G401 (cell line): ENCODE data around the gene TADA2B. TPM values are rescaled to one million over a fixed set of nuclear protein-coding genes. Genes with fewer than 3 reads are reported as not detected.
"Not testable (repeated sequence)": the region's sequence is repeated elsewhere in the genome, so short reads cannot be mapped to it uniquely, and the experiment has no call there.

Experiments used
- DNase-seq: peaks from one replicate; pipeline ENCODE4 v3.0.0-alpha.2; 2015; ENCODE audit warnings: low spot score
- in situ Hi-C: cut with HindIII; loops from 2 replicates; pipeline ENCODE4 v1.10.0; 2016; ENCODE audit warnings: low sequenced_read_pairs, mixed read lengths
- total RNA-seq: library from RNA; depleted of rRNA; stranded (reverse); fragments of >200 nt; shearing (Covaris generic); gene quantifications from 2 replicates; pipeline ENCODE4 v1.2.3, GENCODE V29; 2014; rRNA removed

TADA2B gene
- total RNA-seq, 1 experiment from 2014 or later: 19.6 TPM

- DNase-seq: peak; percentile 82
- in situ Hi-C loops: no loop called here
These were observed 58.7 kb downstream of the TADA2B start for GRCh38 chr4:7101692-7102515.

- in situ Hi-C loops, DNase-seq: not testable (repeated sequence)
These were observed 59.3 kb downstream of the TADA2B start for GRCh38 chr4:7102516-7102909.

- peak; percentile 81 for DNase-seq
- in situ Hi-C loops: no loop called here
These were observed 59.9 kb downstream of the TADA2B start for GRCh38 chr4:7103031-7103606.

- DNase-seq: no peak
- in situ Hi-C loops: no loop called here
These were observed 60.6 kb downstream of the TADA2B start for GRCh38 chr4:7103607-7104365.

- DNase-seq: no peak
- in situ Hi-C loops: no loop called here
These were observed 61.3 kb downstream of the TADA2B start for GRCh38 chr4:7104366-7105031.

- in situ Hi-C loops: no loop called here
- DNase-seq: no peak
These were observed 62.1 kb downstream of the TADA2B start for GRCh38 chr4:7105276-7105675.

GRCh38 chr4:7107166-7107905 lies 64.2 kb downstream of the TADA2B start:
- in situ Hi-C loops: no loop called here
- DNase-seq: no peak

Other genes with a start within 250 kb of the TADA2B start
- 53.5 and 58.4 TPM in 2 replicates for gene TBC1D14, start 133.5 kb upstream of the TADA2B start, total RNA-seq
- gene GRPEL1, start 24.7 kb downstream of the TADA2B start, total RNA-seq: 32.2 and 33.8 TPM in 2 replicates
- gene SORCS2, start 149.2 kb downstream of the TADA2B start, total RNA-seq: under 0.01 TPM in 1 of 2 replicates, not detected in the other